Ovary (tissue), 3 donors: Measurements from ENCODE around the gene ZNF319.

Experiments
- CTCF ChIP-seq, 3 donors: fragments of 450-650 bp in 2 of 3; fragments of 200-600 bp in 1 of 3; IDR thresholded peaks; one replicate each; pipeline versions ENCODE4 v1.5.1 to v1.8.0; 2016 to 2022; ENCODE audit warnings: antibody characterized with exemption in 3 of 3, mild to moderate bottlenecking in 1 of 3
- EP300 ChIP-seq: sonication (generic); formaldehyde crosslinking; IDR thresholded peaks from one replicate; pipeline ENCODE4 v1.6.1; 2017; ENCODE audit warnings: antibody characterized with exemption
- donor health status: DM: no; HTN: no; CAD: no.

- TF ChIP-seq CTCF (IDR thresholded peaks at IDR 0.05) (no peak), EP300 (no peak)
Measured at GRCh38 chr16:57997528-57998265, 2.8 kb downstream of the ZNF319 start.
